DMS53 treated with DMSO at 0.1 percent for 48 hours (cell line): Measurements from ENCODE around the gene CCNQ.

Experiments
- DNase-seq: peaks from one replicate; lab custom pipeline; 2025; ENCODE audit not compliant: unreplicated experiment; lab: John Stamatoyannopoulos, UW

The CCNQ gene

DNA sequence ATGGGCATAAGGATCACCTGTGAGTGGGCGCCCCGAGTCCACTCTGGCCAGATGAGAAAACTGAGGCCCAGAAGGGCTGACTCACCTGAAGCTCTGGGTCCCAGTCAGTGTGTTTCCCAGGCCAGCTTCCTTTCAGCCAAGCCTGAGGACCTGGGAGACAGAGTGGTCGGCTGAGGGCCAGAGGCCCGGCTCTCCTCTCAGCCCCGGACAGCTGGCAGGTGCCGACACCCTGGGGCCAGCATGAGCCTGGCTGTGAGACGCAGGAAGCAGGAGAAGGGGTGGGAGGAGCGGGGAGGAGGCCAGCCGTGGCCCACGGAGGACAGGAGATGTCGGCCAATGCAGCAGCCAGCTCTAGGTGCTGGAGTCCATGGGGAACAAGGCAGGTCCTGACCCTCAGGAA, 52.6 kb downstream of the CCNQ start:
- no peak for DNase-seq

- DNase-seq = no peak
These were observed 54.2 kb downstream of the CCNQ start for GRCh38 chrX:153544727-153545126.

GRCh38 chrX:153539979-153540358, 59.0 kb downstream of the CCNQ start:
- no peak for DNase-seq

DNA sequence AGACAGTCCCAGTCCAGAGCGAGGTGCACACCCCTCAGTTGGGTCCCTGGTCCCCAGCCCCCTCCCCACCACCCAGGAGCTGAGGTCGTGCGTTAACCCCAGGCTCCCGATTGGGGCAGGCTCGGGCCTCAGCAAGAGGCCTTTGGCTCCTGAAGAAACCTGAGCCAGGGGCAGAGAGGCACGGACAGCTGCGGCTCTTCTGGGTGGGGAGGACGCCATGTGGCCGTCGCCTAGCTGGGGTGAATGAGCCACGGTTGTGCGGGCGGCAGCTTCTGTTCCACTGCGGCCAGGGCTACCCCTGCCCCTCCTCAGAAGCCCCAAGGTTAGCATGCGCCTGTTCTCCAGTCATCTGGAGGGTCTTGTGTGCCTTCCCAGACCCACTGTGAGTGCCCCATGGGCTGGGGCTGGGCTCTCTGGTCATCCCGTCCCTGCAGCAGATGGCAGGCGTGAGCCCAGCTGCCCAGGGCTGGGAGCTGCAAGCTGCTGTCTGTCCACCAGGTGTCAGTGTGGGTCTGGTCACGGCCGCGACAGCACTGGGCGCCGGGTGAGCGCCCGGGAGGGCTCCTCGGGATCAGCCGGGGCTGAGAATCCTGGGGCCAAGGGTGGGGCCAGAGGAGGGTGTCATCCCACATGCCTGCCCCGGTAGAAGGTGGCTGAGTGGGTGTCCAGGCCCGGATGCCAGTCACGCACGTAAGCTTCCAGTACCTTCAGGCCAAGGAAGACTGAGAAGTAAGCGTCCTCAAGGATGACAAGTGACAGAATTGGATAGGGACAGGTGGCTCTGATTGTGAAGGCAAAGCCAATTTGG, 59.6 kb downstream of the CCNQ start:
- DNase-seq = peak; percentile 33

DNA sequence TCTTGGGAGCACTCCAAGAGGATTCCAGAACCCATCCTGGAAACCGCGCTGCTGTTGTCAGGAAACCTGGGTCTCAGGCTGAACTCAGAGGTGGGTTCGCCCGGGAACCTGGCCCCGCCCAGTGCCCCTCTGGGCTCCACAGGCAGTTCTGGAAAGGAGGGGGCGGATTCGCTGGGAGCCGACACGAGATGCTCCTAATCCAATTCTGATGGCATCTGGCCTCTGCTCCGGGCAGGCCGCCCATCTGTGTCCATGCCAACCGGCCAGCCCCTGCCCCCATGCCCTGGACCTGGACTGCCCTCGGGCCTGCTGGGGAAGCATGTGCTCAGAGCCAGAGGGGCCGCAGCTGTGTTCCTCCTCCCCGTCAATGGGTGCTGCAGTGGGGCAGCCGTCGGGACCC, 60.5 kb downstream of the CCNQ start:
- no peak for DNase-seq
